HCT116 (cell line): ENCODE data around the gene SEMA4D. TPM values are rescaled to one million over a fixed set of nuclear protein-coding genes. Genes with fewer than 3 reads are reported as not detected.

Experiments
- ATAC-seq: fragments of 200-7000 bp; cut with Tn5 transposase; 2 replicates; pipeline ENCODE4 v1.9.1; 2020; ENCODE audit warnings: mild to moderate bottlenecking, moderate library complexity
- BruUV-seq: library from RNA; stranded (reverse); fragments of 400-500 nt; replicated peaks from 2 replicates; lab custom pipeline; 2021; lab: Mats Ljungman, UMichigan
- CTCF ChIA-PET: fragments of 300-600 bp; sonication (Branson Sonifier 250); formaldehyde crosslinking; loops from one replicate; lab custom pipeline; 2021; ENCODE audit warnings: antibody characterized with exemption; lab: Charles Lee
- POLR2A ChIA-PET: fragments of 300-600, 350-600 bp; sonication (Branson Sonifier 250); formaldehyde crosslinking; loops from one replicate; lab custom pipeline; 2021; ENCODE audit warnings: antibody characterized with exemption; lab: Charles Lee
- RAD21 ChIA-PET, 2 experiments: fragments of 300-600 bp; sonication (Branson Sonifier 250); formaldehyde crosslinking; loops; one replicate each; lab custom pipeline; 2023; ENCODE audit warnings: low total read pairs in 2 of 2; ENCODE audit not compliant: uncharacterized antibody in 2 of 2, unreplicated experiment in 2 of 2, low non-redundant PET in 1 of 2; lab: Charles Lee
- DNase-seq: peaks from one replicate; pipeline ENCODE4 v3.0.0-alpha.2; 2010; ENCODE audit warnings: low read depth, low spot score
- H2AFZ ChIP-seq: fragments of 200-600 bp; shearing (Covaris generic), sonication (generic); 2 replicates; pipeline ENCODE4 v1.6.1; 2017; ENCODE audit warnings: low read depth, mixed run types, mixed read lengths, antibody characterized with exemption, low read length; ENCODE audit not compliant: poor library complexity, severe bottlenecking
- H3K27ac ChIP-seq: 2 replicates; pipeline ENCODE4 v1.5.1; 2012; ENCODE audit warnings: low read depth, low read length
- H3K27me3 ChIP-seq: fragments of 200-600 bp; sonication (generic); 2 replicates; pipeline ENCODE4 v1.6.1; 2016; ENCODE audit warnings: mixed run types, low read length, mixed read lengths; ENCODE audit not compliant: insufficient read depth
- H3K36me3 ChIP-seq, 2 experiments: fragments of 200-500 bp in 1 of 2; fragments of 200-600 bp in 1 of 2; sonication (Bioruptor generic) in 1 of 2; sonication (generic) in 1 of 2; 2 replicates each; pipeline versions ENCODE4 v1.5.1 to v1.6.1; 2014 to 2016; ENCODE audit warnings: low read length in 2 of 2, inconsistent platforms in 1 of 2, mixed read lengths in 1 of 2, mixed run types in 1 of 2; ENCODE audit not compliant: insufficient read depth in 2 of 2, control insufficient read depth in 1 of 2
- H3K4me1 ChIP-seq, 2 experiments: fragments of 200-600 bp in 1 of 2; sonication (generic) in 1 of 2; 2 replicates each; pipeline versions ENCODE4 v1.5.1 to v1.6.1; 2012 to 2017; ENCODE audit warnings: low read length in 2 of 2, inconsistent platforms in 1 of 2, mild to moderate bottlenecking in 1 of 2, mixed read lengths in 1 of 2, mixed run types in 1 of 2, moderate library complexity in 1 of 2; ENCODE audit not compliant: insufficient read depth in 2 of 2, control insufficient read depth in 1 of 2
- H3K4me2 ChIP-seq: fragments of 200-600 bp; sonication (generic); 2 replicates; pipeline ENCODE4 v1.6.1; 2017; ENCODE audit warnings: mixed run types, low read length, mixed read lengths
- H3K4me3 ChIP-seq, 2 experiments: fragments of 200-600 bp in 1 of 2; sonication (generic) in 1 of 2; replicated peaks in 1 of 2; 2 replicates each; pipeline ENCODE4 v1.5.1; 2011 to 2016; ENCODE audit warnings: low read length in 2 of 2, control low read depth in 1 of 2, low read depth in 1 of 2, mild to moderate bottlenecking in 1 of 2, mixed read lengths in 1 of 2, mixed run types in 1 of 2
- H3K79me2 ChIP-seq: fragments of 200-600 bp; sonication (generic); 2 replicates; pipeline ENCODE4 v1.6.1; 2017; ENCODE audit warnings: mild to moderate bottlenecking, mixed run types, low read length, moderate library complexity, mixed read lengths; ENCODE audit not compliant: insufficient read depth
- H3K9ac ChIP-seq: fragments of 200-600 bp; sonication (generic); 2 replicates; pipeline ENCODE4 v1.6.1; 2016; ENCODE audit warnings: low read length, mixed read lengths
- H3K9me2 ChIP-seq: fragments of 200-600 bp; sonication (generic), shearing (Covaris generic); 2 replicates; pipeline ENCODE4 v1.6.1; 2017; ENCODE audit warnings: mixed run types, mild to moderate bottlenecking, moderate library complexity; ENCODE audit not compliant: insufficient read depth
- H3K9me3 ChIP-seq, 2 experiments: fragments of 200-500 bp in 1 of 2; fragments of 200-600 bp in 1 of 2; sonication (Bioruptor generic) in 1 of 2; sonication (generic) in 1 of 2; 2 replicates each; pipeline ENCODE4 v1.6.1; 2014 to 2017; ENCODE audit warnings: low read length in 2 of 2, mixed read lengths in 2 of 2, inconsistent platforms in 1 of 2, low read depth in 1 of 2, mild to moderate bottlenecking in 1 of 2, mixed run types in 1 of 2, moderate library complexity in 1 of 2; ENCODE audit not compliant: control insufficient read depth in 1 of 2, insufficient read depth in 1 of 2
- H4K20me1 ChIP-seq: fragments of 200-600 bp; sonication (generic), shearing (Covaris generic); 2 replicates; pipeline ENCODE4 v1.6.1; 2017; ENCODE audit warnings: mixed run types, mild to moderate bottlenecking, moderate library complexity; ENCODE audit not compliant: insufficient read depth
- CBX3 ChIP-seq: IDR thresholded peaks from 2 replicates; pipeline ENCODE4 v1.6.1; 2012; ENCODE audit warnings: low read depth
- EGR1 ChIP-seq: IDR thresholded peaks from 2 replicates; pipeline ENCODE4 v1.6.1; 2012; ENCODE audit warnings: low read depth
- EZH2phosphoT487 ChIP-seq: fragments of 200-600 bp; IDR thresholded peaks from 2 replicates; pipeline ENCODE4 v1.6.1; 2018; ENCODE audit warnings: antibody characterized with exemption, borderline replicate concordance
- JUND ChIP-seq: IDR thresholded peaks from 2 replicates; pipeline ENCODE4 v1.6.1; 2012
- SIN3A ChIP-seq: IDR thresholded peaks from 2 replicates; pipeline ENCODE4 v1.6.1; 2012; ENCODE audit warnings: low read depth
- TCF7L2 ChIP-seq: IDR thresholded peaks from 2 replicates; pipeline ENCODE4 v1.7.0; 2011; ENCODE audit warnings: borderline replicate concordance, inconsistent platforms; ENCODE audit not compliant: insufficient read depth, insufficient read length; ENCODE audit errors: extremely low read depth
- ZFX ChIP-seq: fragments of 450-650 bp; IDR thresholded peaks from 2 replicates; pipeline ENCODE4 v1.6.1; 2017
- ZNF274 ChIP-seq: fragments of 200-500 bp; sonication (Bioruptor generic); IDR thresholded peaks from 2 replicates; pipeline ENCODE4 v1.6.1; 2014; ENCODE audit warnings: mild to moderate bottlenecking, low read depth, low read length, inconsistent platforms
- intact Hi-C: fragments of 100-400 bp; cut with micrococcal nuclease; formaldehyde crosslinking; loops from 2 replicates; pipeline ENCODE4 v1.10.0; 2022
- total RNA-seq: library from RNA; stranded (reverse); gene quantifications from one replicate; pipeline ENCODE4 v1.2.1, GENCODE V29; 2021; ENCODE audit not compliant: unreplicated experiment
- TF ChIP-seq, protein P1 (sequence below): IDR thresholded peaks from 2 replicates; pipeline ENCODE4 v1.6.1; 2012
- TF ChIP-seq, protein P2 (sequence below), 3 experiments: fragments of 200-600 bp in 1 of 3; sonication (generic) in 1 of 3; IDR thresholded peaks in 2 of 3; conservative IDR thresholded peaks in 1 of 3; 2 replicates each; pipeline ENCODE4 v1.5.1; 2012 to 2017; ENCODE audit warnings: low read depth in 2 of 3, low read length in 2 of 3, antibody characterized with exemption in 1 of 3, borderline replicate concordance in 1 of 3, control low read depth in 1 of 3, mild to moderate bottlenecking in 1 of 3, mixed read lengths in 1 of 3, mixed run types in 1 of 3, moderate library complexity in 1 of 3; ENCODE audit not compliant: insufficient read depth in 1 of 3
- TF ChIP-seq, protein P3 (sequence below): IDR thresholded peaks from 2 replicates; pipeline ENCODE4 v1.6.1; 2012; ENCODE audit warnings: low read depth
- TF ChIP-seq, protein P4 (sequence below): IDR thresholded peaks from 2 replicates; pipeline ENCODE4 v1.6.1; 2011; ENCODE audit warnings: mild to moderate bottlenecking, low read length, moderate library complexity; ENCODE audit not compliant: insufficient replicate concordance; ENCODE audit errors: extremely low read depth

SEMA4D gene
- total RNA-seq, 1 experiment from 2014 or later, result 32.0 TPM

DNA sequence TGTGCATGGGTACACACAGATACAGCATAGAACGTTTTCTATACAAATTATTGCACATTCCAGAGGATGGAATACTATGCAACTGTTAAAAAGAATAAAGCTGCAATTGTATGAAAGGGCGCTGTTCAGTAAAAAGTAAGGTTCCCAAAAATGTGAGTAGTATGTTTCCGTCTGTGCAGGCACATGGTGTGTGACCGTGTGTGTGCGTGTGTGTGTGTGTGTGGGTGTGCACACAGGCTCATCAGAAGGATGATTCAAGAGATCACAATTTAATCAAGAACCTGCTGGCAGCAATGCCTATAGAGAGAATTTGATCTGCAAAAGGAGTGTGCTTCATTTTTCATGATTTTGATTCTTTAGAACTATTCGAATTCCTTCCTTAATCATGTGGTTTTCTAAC lies 76.3 kb downstream of the SEMA4D start:
- H3K36me3 ChIP-seq, result no peaks in the 10 kb centered on the region
- H3K9ac ChIP-seq, result no peak overlapping the region
- peaks cover 2 to 20% of the 10 kb centered on the region in 2 experiments; a peak in 1 of 4 replicates for H3K4me1 ChIP-seq
- no peak overlapping the region for H3K4me3 ChIP-seq
- ChIA-PET POLR2A (no interaction called here), RAD21 (no interaction called here), CTCF (no interaction called here)
- no peaks in the 10 kb centered on the region for H3K9me3 ChIP-seq
- no peak for DNase-seq
- no TSS peak for BruUV-seq
- TF ChIP-seq EGR1 (no peak), SIN3A (no peak), EZH2phosphoT487 (no peak), ZNF274 (no peak), TCF7L2 (no peak), CBX3 (no peak), ZFX (no peak), JUND (no peak)
- TF ChIP-seq, protein P1, sequence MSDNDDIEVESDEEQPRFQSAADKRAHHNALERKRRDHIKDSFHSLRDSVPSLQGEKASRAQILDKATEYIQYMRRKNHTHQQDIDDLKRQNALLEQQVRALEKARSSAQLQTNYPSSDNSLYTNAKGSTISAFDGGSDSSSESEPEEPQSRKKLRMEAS, result no peak
- TF ChIP-seq, protein P2, sequence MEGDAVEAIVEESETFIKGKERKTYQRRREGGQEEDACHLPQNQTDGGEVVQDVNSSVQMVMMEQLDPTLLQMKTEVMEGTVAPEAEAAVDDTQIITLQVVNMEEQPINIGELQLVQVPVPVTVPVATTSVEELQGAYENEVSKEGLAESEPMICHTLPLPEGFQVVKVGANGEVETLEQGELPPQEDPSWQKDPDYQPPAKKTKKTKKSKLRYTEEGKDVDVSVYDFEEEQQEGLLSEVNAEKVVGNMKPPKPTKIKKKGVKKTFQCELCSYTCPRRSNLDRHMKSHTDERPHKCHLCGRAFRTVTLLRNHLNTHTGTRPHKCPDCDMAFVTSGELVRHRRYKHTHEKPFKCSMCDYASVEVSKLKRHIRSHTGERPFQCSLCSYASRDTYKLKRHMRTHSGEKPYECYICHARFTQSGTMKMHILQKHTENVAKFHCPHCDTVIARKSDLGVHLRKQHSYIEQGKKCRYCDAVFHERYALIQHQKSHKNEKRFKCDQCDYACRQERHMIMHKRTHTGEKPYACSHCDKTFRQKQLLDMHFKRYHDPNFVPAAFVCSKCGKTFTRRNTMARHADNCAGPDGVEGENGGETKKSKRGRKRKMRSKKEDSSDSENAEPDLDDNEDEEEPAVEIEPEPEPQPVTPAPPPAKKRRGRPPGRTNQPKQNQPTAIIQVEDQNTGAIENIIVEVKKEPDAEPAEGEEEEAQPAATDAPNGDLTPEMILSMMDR (IDR thresholded peaks at IDR 0.05 in 2 of 3, conservative IDR thresholded peaks at IDR 0.05 in 1 of 3; ENCODE audit: borderline replicate concordance in 1 of 3, insufficient read depth in 1 of 3, low read depth in 2 of 3, low read length in 2 of 3), result no peak
- TF ChIP-seq, protein P3, sequence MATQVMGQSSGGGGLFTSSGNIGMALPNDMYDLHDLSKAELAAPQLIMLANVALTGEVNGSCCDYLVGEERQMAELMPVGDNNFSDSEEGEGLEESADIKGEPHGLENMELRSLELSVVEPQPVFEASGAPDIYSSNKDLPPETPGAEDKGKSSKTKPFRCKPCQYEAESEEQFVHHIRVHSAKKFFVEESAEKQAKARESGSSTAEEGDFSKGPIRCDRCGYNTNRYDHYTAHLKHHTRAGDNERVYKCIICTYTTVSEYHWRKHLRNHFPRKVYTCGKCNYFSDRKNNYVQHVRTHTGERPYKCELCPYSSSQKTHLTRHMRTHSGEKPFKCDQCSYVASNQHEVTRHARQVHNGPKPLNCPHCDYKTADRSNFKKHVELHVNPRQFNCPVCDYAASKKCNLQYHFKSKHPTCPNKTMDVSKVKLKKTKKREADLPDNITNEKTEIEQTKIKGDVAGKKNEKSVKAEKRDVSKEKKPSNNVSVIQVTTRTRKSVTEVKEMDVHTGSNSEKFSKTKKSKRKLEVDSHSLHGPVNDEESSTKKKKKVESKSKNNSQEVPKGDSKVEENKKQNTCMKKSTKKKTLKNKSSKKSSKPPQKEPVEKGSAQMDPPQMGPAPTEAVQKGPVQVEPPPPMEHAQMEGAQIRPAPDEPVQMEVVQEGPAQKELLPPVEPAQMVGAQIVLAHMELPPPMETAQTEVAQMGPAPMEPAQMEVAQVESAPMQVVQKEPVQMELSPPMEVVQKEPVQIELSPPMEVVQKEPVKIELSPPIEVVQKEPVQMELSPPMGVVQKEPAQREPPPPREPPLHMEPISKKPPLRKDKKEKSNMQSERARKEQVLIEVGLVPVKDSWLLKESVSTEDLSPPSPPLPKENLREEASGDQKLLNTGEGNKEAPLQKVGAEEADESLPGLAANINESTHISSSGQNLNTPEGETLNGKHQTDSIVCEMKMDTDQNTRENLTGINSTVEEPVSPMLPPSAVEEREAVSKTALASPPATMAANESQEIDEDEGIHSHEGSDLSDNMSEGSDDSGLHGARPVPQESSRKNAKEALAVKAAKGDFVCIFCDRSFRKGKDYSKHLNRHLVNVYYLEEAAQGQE, result no peak
- TF ChIP-seq, protein P4, sequence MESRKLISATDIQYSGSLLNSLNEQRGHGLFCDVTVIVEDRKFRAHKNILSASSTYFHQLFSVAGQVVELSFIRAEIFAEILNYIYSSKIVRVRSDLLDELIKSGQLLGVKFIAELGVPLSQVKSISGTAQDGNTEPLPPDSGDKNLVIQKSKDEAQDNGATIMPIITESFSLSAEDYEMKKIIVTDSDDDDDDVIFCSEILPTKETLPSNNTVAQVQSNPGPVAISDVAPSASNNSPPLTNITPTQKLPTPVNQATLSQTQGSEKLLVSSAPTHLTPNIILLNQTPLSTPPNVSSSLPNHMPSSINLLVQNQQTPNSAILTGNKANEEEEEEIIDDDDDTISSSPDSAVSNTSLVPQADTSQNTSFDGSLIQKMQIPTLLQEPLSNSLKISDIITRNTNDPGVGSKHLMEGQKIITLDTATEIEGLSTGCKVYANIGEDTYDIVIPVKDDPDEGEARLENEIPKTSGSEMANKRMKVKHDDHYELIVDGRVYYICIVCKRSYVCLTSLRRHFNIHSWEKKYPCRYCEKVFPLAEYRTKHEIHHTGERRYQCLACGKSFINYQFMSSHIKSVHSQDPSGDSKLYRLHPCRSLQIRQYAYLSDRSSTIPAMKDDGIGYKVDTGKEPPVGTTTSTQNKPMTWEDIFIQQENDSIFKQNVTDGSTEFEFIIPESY, result no peak
- H3K79me2 ChIP-seq, result no peaks in the 10 kb centered on the region; the same call in 1 of the 2 replicates
- H4K20me1 ChIP-seq, result no peaks in the 10 kb centered on the region
- H3K4me2 ChIP-seq, result no peak overlapping the region
- no peak overlapping the region for H3K27ac ChIP-seq
- H3K27me3 ChIP-seq, result no peaks in the 10 kb centered on the region
- no peaks in the 10 kb centered on the region for H3K9me2 ChIP-seq
- intact Hi-C loops, result no loop called here
- H2AFZ ChIP-seq, result no peak overlapping the region
- ATAC-seq, result no peak
